NCI-H446 (cell line): ENCODE data around the gene CSRNP2.
"Not testable (repeated sequence)": the region's sequence is repeated elsewhere in the genome, so short reads cannot be mapped to it uniquely, and the experiment has no call there.

Experiments
- DNase-seq, 2 experiments: peaks; one replicate each; lab custom pipeline; 2025; lab: John Stamatoyannopoulos, UW

CSRNP2 gene, protein sequence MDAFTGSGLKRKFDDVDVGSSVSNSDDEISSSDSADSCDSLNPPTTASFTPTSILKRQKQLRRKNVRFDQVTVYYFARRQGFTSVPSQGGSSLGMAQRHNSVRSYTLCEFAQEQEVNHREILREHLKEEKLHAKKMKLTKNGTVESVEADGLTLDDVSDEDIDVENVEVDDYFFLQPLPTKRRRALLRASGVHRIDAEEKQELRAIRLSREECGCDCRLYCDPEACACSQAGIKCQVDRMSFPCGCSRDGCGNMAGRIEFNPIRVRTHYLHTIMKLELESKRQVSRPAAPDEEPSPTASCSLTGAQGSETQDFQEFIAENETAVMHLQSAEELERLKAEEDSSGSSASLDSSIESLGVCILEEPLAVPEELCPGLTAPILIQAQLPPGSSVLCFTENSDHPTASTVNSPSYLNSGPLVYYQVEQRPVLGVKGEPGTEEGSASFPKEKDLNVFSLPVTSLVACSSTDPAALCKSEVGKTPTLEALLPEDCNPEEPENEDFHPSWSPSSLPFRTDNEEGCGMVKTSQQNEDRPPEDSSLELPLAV

DNA sequence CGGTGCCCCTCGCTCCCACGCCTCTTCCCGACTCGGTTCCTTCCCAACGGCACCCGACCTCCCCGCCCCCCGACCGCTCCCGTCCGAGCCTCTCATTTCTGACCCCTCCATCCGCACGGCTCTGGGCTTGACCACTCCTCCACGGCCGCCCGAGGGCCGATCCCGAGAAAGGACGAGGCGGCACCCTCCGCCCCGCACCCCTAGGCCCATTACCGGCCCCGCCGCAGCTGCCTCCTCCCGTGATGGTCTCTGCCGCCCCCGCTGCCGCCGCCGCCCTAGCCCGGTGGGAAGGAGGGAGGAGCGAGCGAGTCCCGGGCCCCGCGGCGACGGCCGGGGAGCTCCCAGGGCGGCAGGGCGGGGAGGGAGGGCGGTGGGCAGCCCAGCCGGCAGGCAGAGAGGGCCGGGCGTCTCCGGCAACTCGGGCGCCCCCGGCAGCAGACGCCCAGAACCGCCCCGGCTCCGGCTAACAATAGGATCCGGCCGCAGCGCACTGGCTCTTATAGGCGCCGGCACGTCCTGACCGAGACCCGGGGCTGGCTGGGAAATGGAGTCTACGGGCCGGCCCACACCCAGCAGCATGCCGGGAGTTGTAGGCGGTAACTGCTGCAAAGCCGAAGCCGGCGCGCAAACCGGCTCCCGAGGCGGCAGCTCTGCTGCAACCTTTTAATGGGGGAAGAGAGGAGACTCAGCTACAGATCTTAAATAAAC lies at the start of gene CSRNP2:
Gene CSRNP2 (minus strand): TSS at position 471 of the 708 bp plus-strand sequence. CDS start 7,035 bp downstream, outside the sequence.
- DNase-seq: peak; percentile 86 to 95

DNA sequence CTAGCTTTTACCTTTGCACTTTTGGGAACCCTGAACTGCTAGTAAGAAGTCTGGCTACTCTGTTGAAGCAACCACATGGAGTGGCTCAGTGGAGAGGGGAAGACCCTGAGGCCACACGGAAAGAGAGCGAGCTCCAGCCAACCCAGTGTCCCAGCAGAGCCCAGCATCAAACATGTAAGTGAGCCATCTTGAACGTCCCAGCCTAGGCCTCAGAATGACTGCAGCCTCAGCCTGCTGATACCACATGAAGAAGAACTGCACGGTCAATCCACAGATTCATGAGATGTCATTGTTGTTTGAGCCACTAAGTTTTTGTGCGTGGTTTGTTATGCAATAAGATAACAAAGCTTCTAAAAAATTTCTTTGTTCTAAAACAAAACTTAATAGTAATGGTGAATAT lies 49.3 kb upstream of the CSRNP2 start:
- DNase-seq: no peak

DNA sequence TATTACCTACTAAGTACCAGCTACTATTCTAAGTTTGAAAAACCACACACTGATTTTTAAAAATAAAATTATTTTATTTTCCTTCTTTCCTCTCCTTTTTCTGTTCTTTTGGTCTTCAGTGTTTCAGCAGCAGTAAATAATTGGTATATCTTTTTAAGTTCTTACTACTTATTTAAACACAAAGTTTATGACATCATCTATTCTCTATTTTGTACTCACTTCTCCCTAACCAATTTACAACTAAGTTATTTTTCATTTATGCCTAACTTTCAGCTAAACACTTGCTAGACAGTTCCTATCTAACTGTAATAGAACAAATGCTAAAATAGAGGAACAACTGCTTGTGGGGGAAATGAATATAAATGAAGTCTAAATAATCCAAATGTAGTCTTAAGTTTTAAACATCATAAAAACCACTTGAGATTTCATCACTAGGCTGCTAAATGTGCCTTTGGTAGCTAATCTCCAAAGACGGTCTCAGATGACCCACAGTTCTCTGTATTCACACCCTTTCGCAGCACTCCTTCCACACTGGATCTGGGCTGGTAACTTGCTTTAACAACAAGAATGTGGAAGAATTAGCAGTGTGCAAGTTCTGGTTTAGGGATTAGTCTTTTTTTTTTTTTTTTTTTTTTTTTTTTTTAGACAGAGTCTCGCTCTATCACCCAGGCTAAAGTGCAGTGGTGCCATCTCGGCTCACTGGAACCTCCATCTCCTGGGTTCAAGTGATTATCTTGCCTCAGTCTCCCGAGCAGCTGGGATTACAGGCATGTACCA lies 48.5 kb upstream of the CSRNP2 start:
- DNase-seq: no peak

DNA sequence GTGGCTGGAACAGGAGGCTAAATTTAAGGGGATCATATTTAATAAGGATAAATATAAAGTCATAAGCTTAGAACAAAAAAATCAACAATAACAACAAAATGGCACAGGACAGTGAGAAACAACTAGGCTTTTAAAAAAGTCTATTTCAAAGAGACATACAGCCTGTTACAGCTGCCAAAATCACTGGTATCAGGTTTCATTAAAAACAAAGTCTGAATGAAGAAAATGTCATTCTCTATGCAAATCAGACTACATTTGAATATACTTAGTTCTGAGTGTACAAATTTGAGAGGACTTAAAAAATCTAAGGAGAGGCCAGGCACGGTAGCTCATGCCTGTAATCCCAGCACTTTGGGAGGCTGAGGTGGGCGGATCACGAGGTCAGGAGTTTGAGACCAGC lies 45.5 kb upstream of the CSRNP2 start:
- no peak for DNase-seq

DNA sequence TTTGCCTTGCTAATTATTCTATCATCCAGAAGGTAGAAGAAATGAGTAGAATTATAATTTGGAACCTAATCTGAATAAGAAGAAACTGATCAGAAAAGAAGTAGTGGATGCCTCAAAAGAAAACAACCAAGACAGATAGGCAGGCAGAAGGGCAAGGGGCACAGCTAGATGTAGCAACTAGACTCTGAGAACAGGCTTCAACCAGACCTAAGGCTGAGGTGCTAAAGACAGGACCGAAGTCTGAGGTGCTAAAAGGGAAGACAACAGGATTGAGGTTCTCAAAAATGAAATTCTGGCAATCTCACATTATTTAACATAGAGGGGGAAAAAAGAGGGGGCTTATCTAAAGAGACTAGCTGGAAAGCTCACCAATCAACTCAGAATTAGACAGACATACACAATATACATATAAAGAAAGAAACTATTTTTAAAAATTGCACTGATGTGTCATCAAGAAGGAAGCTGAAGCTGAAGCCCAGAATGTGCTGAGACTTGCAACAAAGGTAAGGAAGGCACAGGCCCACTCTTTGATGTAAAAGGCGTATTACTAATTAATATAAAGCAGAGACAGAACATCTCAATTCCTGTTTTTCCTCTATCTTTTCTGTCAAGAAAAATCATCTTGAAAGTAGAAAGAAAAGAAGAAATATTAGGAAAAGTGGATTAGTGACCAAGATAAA lies 43.8 kb upstream of the CSRNP2 start:
- no peak for DNase-seq

DNA sequence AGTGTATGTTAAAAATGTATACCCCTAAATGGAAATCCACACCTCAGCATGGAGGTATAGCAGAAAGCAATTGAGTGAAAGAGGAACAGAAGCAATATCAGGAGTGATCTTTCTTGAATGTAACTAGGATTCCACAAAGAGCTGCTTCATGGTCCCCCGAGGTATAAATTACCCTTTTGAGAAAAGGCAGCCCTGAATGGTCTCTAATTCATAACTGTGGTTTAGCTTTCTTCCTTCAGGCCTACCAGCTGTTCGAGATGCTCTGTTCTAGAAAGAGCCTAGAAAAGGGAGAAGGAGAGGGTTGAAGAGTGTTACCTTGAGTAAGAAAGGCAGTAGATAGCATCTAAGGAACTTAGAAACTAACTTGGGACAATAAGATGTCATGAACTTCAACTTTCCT lies 42.9 kb upstream of the CSRNP2 start:
- no peak for DNase-seq

DNA sequence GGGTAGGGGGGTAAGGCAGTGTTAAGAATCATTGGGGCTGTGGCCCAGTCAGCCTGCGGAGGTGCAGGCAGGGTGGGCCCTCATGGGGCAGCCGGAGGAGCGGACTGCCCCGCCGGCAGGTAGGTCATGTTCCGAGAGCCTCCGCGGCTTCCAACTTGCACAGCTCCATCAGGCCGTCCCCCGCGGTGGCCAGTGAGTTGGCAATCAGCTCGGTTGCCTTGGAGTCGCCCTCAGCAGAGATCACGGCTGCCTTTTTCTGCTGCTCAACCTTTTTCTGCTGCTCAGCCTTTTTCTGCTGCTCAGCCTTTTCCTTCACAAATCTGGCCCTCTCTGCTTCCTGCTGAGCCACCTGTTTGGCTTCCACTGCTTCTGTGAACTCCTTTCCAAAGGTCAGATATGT lies 41.1 kb upstream of the CSRNP2 start:
- DNase-seq: no peak

DNA sequence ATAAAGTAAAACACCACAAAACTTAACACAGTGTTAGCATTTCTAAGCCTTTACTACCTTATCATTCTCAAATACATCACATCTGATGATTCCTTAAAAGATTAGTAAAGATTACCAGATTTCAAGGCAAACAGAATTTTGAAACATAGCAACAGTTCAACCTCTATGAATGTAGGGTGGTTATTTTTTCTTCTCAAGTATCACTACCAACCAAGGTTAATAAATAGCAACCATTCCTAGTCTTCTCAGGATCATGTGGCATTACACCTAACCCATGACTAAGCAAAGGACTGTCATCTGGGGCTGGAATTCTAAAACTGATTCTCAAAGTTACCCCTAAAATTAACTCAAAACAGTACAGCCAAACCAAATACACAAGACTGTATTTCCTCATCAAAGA lies 39.4 kb upstream of the CSRNP2 start:
- DNase-seq: no peak

DNA sequence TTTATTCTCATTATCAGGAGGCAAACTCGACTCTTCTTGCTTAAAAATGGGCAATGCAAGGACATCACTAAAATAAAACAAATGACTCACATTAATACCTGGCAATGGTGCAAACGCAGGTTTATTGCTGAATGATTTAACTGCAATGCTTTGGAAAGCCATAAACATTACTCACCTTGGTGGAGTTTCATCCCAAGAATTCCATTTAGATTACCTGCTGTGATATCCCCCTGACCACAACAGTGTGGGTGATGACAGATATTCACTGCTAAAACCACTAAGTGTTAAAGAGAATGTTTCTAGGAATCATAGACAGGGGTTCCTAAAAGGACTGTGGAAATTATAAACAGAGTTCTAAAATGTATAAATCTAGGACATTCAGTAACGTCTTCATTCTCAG lies 35.3 kb upstream of the CSRNP2 start:
- DNase-seq: no peak

DNA sequence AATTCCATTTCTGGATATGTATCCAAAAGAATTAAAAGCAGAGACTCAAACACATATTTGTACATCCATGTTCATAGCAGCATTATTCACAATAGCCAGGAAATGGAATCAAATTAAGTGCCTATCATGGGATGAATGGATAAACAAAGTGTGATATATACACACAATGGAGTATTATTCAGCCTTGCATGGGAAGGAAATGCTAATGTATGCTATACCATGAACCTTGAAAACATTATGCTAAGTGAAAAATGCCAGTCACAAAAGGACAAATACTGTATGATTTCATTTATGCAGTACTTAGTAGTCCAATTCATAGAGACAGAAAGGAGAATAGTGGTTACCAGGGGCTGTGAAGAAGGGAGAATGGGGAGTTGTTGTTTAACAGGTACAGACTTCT lies 32.1 kb upstream of the CSRNP2 start:
- DNase-seq: no peak

DNA sequence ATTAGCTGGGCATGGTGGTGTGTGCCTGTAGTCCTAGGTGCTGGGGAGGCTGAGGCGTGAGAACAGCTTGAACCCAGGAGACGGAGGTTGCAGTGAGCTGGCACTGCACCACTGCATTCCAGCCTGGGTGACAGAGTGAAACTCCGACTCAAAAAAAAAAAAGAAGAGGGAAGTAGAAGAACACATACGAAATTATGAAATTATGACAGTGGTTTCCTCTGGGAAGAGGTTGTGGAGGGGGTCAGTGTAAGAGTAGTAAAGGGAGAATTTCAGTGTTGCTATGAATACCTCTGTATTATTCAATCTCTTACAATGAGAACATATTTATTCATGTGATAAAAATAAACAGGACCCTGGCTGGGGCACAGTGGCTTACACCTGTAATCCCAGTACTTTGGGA lies 24.7 kb upstream of the CSRNP2 start:
- DNase-seq: no peak

DNA sequence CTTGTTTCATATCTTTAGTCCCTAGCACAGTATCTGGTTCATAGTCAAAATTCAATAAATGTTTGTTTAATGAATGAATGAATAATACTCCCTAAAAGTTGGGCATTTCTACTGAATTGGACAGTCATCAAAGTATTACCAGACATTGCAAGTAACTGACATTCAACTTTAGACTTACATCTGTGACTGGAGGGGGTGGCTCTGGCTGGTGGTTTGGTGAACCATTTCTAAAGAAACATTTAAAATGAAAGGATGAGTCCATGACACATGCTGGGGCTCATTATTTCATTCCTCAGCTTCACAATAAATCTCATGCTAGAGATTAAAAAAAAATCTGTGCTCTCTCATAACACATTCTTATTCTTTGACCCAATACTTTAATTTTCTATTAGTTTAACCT lies 20.6 kb upstream of the CSRNP2 start:
- no peak for DNase-seq

DNA sequence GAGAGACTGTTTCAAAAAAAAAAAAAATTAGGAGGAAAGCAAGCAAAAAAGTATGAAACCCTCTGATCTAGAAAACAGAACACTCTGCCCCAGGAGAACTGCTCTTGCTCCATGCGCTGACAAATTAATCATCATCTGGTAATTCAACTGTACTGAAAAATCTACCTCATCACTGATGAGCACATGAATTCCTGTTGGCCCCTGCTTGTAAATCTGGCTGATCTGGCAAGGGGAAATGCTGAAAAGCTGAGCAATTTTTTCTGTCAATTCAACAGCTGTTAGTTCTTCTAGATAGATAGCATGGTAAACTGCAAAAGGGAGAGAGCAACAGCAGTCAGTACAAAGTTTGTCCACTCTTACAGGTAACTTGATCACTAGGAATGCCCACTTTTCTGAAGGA lies 15.2 kb upstream of the CSRNP2 start:
- no peak for DNase-seq

DNA sequence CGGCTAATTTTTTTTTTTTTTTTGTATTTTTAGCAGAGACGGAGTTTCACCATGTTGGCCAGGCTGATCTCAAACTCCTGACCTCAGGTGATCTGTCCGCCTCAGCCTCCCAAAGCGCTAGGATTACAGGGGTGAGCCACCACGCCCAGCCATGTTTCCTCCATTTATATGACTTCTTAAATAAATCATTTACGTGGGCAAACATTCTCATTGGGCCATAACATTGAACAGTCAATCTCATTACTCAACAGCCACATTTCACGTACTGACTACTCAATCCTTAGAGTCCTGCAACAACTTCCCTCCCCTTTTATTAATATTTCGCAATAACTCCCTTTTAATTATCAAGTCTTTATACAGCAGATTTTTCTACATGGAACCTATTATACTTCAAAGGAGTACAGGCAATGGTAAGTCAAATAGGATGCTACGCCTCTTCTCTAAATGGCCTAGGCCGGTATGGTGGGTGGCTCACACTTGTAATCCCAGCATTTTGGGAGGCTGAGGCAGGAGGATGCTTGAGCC lies 7.4 kb upstream of the CSRNP2 start:
- DNase-seq: no peak

DNA sequence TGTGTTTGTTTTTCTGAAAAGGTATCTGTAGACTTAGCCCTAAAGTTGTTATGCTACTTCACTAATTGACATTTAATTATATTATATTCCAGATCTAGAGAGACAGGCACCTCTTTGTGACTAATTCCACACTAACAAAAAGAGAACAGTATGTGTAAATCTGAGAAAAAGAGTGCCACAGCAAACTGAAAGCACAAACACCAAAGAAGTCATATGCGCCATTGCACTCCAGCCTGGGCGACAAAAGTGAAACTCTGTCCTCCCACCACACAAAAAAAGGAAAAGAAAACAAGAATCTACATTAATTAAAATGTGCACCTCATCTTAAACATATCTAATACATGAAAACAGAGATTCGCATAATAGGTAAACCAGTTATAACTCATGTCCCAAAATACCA lies 4.4 kb upstream of the CSRNP2 start:
- DNase-seq: no peak

DNA sequence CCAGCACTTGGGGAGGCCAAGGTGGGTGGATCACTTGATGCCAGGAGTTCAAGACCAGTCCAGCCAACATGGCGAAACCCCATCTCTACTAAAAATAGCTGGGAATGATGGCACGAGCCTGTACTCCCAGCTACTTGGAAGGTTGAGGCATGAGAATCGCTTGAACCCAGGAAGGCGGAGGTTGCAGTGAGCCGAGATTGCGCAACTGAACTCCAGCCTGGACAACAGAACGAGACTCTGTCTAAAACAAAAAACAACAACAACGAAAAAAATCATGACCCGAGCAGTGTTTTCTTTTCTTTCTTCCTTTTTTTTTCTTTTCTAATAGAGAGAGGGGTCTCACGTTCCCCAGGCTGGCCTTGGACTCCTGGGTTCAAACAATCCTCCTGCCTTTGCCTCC lies 3.5 kb upstream of the CSRNP2 start:
- DNase-seq: no peak

DNA sequence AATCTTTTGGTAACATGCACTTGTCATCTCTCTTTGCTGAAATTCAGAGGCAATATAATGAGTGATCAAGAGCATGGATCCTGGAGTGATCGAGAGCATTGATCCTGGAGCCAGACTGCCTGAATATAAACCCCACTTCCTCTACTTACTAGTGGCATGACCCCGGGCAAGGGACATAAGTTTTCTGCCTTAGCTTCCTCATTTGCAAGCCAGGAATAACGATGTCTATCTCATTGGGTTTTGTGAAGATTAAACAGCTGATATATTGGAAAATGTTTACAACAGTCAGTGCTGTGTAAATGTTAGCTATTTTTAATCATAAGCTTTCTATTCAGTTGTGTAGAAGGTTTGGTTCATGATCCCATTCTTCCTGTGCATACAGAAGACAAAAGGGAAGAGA lies 2.4 kb upstream of the CSRNP2 start:
- no peak for DNase-seq

DNA sequence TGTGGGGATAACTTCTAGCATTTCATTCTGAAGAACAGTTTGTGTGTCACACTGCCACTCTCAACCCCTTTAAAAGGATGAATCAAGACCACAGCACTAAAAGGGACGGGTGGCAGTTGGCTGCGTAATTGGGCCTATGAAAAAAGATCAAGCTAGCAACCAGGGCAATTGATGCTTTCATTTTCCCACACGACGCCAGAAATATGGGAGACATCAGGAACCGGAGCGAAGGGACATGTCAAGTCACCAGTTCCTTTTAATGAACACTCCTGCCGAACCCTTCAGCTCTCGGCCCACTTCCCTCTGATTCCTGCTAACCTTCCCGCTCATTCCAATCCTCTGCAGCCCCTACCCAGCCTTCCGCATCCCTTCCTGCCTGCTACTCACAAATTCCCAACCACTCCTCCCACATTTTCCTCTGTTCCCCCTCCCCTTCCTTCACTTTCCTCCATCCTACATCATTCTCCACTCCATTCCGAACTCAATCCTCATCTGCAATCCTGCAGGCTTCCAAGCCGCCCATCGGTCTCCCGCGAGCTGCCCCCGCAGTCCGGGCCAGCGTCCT lies 753 bp downstream of the CSRNP2 start:
- peak in 1 of 2 experiments; percentile 33 for DNase-seq

DNA sequence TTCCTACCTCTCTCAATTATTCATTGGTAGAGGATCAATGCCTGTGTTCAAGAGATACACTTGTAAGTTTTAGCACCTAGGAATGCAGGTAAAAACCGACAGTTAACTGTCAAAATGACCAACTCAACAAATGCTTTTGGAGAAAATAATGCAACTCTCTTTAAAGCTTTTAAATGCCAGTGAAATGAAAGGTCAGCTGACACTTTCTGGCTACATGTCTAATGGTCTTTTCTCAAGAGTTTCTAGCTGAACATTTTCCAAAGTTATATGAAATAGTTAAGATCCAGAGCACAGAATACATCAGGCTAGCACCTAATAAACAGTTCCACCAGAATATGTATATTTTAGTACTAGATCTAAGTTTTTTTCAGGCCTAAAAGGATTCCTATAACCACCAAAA lies 2.0 kb downstream of the CSRNP2 start:
- no peak for DNase-seq

DNA sequence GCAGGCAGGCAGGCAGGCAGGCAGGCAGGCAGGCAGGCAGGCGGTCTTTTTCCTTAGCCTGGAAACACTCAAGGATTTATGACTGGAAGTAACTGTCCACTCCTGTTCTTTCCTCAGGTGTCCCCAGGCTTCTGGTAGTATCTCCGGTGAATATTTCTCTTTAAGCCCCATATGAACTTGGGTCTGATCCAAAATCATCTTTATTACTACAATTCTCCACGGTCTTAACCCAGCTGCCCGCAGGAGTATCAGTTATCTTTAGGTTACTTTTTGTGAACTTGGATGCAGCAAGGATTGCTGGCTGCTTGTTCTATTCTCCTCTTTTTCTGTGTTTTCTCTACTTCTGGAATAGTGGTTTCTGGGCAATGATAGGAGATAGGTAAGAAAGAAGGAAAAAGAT lies 3.3 kb downstream of the CSRNP2 start:
- DNase-seq: no peak

DNA sequence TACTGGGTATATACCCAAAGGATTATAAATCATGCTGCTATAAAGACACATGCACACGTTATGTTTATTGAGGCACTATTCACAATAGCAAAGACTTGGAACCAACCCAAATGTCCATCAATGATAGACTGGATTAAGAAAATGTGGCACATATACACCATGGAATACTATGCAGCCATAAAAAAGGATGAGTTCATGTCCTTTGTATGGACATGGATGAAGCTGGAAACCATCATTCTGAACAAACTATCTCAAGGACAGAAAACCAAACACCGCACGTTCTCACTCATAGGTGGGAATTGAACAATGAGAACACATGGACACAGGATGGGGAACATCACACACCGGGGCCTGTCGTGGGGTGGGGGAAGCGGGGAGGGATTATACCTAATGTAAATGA lies 4.5 kb downstream of the CSRNP2 start:
- not testable (repeated sequence) for DNase-seq
